Liver (tissue), 9 donors: Measurements from ENCODE around the gene MGAT3. TPM values are rescaled to one million over a fixed set of nuclear protein-coding genes. Genes with fewer than 3 reads are reported as not detected.

ENCODE experiments used
- DNase-seq: peaks from one replicate; pipeline ENCODE4 v3.0.0-alpha.2; 2017; ENCODE audit warnings: low spot score
- H3K27ac ChIP-seq, 2 donors: one replicate each; pipeline ENCODE4 v1.7.0; 2013; ENCODE audit warnings: inconsistent platforms in 2 of 2, low read length in 2 of 2, control low read depth in 1 of 2, low read depth in 1 of 2, mild to moderate bottlenecking in 1 of 2
- H3K27me3 ChIP-seq, 4 donors: one replicate each; pipeline versions ENCODE4 v1.6.1 to v1.7.0; 2013; ENCODE audit warnings: low read length in 3 of 4, inconsistent platforms in 1 of 4, mild to moderate bottlenecking in 1 of 4, moderate library complexity in 1 of 4; ENCODE audit not compliant: control insufficient read depth in 4 of 4, insufficient read depth in 4 of 4
- H3K36me3 ChIP-seq, 4 donors: one replicate each; pipeline versions ENCODE4 v1.6.1 to v1.7.0; 2013; ENCODE audit warnings: low read length in 3 of 4, mild to moderate bottlenecking in 3 of 4, low read depth in 1 of 4, moderate library complexity in 1 of 4; ENCODE audit not compliant: control insufficient read depth in 4 of 4, insufficient read depth in 3 of 4
- H3K4me1 ChIP-seq, 4 donors: one replicate each; pipeline versions ENCODE4 v1.6.1 to v1.7.0; 2013; ENCODE audit warnings: low read length in 3 of 4, mild to moderate bottlenecking in 3 of 4, moderate library complexity in 1 of 4; ENCODE audit not compliant: control insufficient read depth in 4 of 4, insufficient read depth in 4 of 4
- H3K4me3 ChIP-seq, 3 donors: one replicate each; pipeline versions ENCODE4 v1.6.1 to v1.7.0; 2013; ENCODE audit warnings: low read length in 3 of 3, control low read depth in 1 of 3, low read depth in 1 of 3, mild to moderate bottlenecking in 1 of 3
- H3K9ac ChIP-seq, 2 donors: one replicate each; pipeline ENCODE4 v1.7.0; 2013; ENCODE audit warnings: low read length in 2 of 2, mild to moderate bottlenecking in 2 of 2, moderate library complexity in 2 of 2, control low read depth in 1 of 2, low read depth in 1 of 2
- H3K9me3 ChIP-seq, 4 donors: one replicate each; pipeline versions ENCODE4 v1.6.1 to v1.7.0; 2013; ENCODE audit warnings: low read length in 3 of 4; ENCODE audit not compliant: control insufficient read depth in 4 of 4
- EGR1 ChIP-seq, 2 donors: IDR thresholded peaks; 2 replicates each; pipeline ENCODE4 v1.6.1; 2016 to 2018; ENCODE audit warnings: antibody characterized with exemption in 2 of 2, low read depth in 2 of 2
- FOXA1 ChIP-seq: IDR thresholded peaks from 2 replicates; pipeline ENCODE4 v1.6.1; 2016; ENCODE audit warnings: antibody characterized with exemption
- FOXA2 ChIP-seq: IDR thresholded peaks from 2 replicates; pipeline ENCODE4 v1.6.1; 2016; ENCODE audit warnings: antibody characterized with exemption
- GABPA ChIP-seq, 2 donors: IDR thresholded peaks in 1 of 2; conservative IDR thresholded peaks in 1 of 2; 2 replicates each; pipeline ENCODE4 v1.6.1; 2016; ENCODE audit warnings: antibody characterized with exemption in 2 of 2, mild to moderate bottlenecking in 1 of 2, moderate library complexity in 1 of 2
- HNF4A ChIP-seq, 2 donors: conservative IDR thresholded peaks; 2 replicates each; pipeline ENCODE4 v1.6.1; 2016; ENCODE audit warnings: antibody characterized with exemption in 2 of 2, mild to moderate bottlenecking in 2 of 2
- HNF4G ChIP-seq: IDR thresholded peaks from 2 replicates; pipeline ENCODE4 v1.6.1; 2016; ENCODE audit warnings: antibody characterized with exemption
- JUND ChIP-seq, 2 donors: IDR thresholded peaks; 2 replicates each; pipeline ENCODE4 v1.6.1; 2016; ENCODE audit warnings: antibody characterized with exemption in 2 of 2
- NR2F2 ChIP-seq: IDR thresholded peaks from 2 replicates; pipeline ENCODE4 v1.6.1; 2016; ENCODE audit warnings: antibody characterized with exemption
- RAD21 ChIP-seq, 2 donors: IDR thresholded peaks; 2 replicates each; pipeline ENCODE4 v1.6.1; 2016; ENCODE audit warnings: antibody characterized with exemption in 2 of 2, mild to moderate bottlenecking in 2 of 2
- RXRA ChIP-seq, 2 donors: IDR thresholded peaks; 2 replicates each; pipeline ENCODE4 v1.6.1; 2017 to 2018; ENCODE audit warnings: antibody characterized with exemption in 2 of 2, mild to moderate bottlenecking in 1 of 2
- TAF1 ChIP-seq: conservative IDR thresholded peaks from 2 replicates; pipeline ENCODE4 v1.6.1; 2016; ENCODE audit warnings: antibody characterized with exemption, mild to moderate bottlenecking
- YY1 ChIP-seq: IDR thresholded peaks from 2 replicates; pipeline ENCODE4 v1.6.1; 2016; ENCODE audit warnings: antibody characterized with exemption, mild to moderate bottlenecking
- WGBS: extraction: QIAGEN DNeasy Blood & Tissue Kit; methylation state at CpG from one replicate; pipeline ENCODE4 v1.1.7; 2013; 5-methylcytosine and 5-hydroxymethylcytosine counted together
- polyA plus RNA-seq, 2 donors: library from polyadenylated mRNA; stranded (reverse) in 1 of 2; unstranded in 1 of 2; fragments of 200-250 nt in 1 of 2; fragments of >200 nt in 1 of 2; fragmentation: Nextera tagmentation in 1 of 2; extraction: Ambion mirVana in 1 of 2; gene quantifications; one replicate each; pipeline versions ENCODE4 v1.2.1 to v1.2.3, GENCODE V29; 2013 to 2015
- total RNA-seq, 2 donors: library from RNA; depleted of rRNA; stranded (reverse); fragments of >200 nt; gene quantifications; one replicate each; pipeline ENCODE4 v1.2.3, GENCODE V29; 2014
- TF ChIP-seq, protein P1 (sequence below): IDR thresholded peaks from 2 replicates; pipeline ENCODE4 v1.6.1; 2016; ENCODE audit warnings: antibody characterized with exemption
- TF ChIP-seq, protein P2 (sequence below): IDR thresholded peaks from 2 replicates; pipeline ENCODE4 v1.6.1; 2016; ENCODE audit warnings: antibody characterized with exemption
- TF ChIP-seq, protein P3 (sequence below): IDR thresholded peaks from 2 replicates; pipeline ENCODE4 v1.6.1; 2016; ENCODE audit warnings: antibody characterized with exemption
- TF ChIP-seq, protein P4 (sequence below): IDR thresholded peaks from 2 replicates; pipeline ENCODE4 v1.6.1; 2016; ENCODE audit warnings: antibody characterized with exemption, mild to moderate bottlenecking
- TF ChIP-seq, protein P5 (sequence below): fragments of 150-350 bp; IDR thresholded peaks from 2 replicates; pipeline ENCODE4 v1.5.1; 2017; ENCODE audit warnings: improper control_type of control experiment, low read depth, low read length; ENCODE audit not compliant: missing input control
- donor health status: healthy.
- donor health status: healthy.
- donor health status: healthy.
- donor health status: healthy.
- donor health status: healthy.

MGAT3 gene
- total and polyA plus RNA-seq, 4 donors, result 0.03 to 7.6 (median 0.10) TPM

DNA sequence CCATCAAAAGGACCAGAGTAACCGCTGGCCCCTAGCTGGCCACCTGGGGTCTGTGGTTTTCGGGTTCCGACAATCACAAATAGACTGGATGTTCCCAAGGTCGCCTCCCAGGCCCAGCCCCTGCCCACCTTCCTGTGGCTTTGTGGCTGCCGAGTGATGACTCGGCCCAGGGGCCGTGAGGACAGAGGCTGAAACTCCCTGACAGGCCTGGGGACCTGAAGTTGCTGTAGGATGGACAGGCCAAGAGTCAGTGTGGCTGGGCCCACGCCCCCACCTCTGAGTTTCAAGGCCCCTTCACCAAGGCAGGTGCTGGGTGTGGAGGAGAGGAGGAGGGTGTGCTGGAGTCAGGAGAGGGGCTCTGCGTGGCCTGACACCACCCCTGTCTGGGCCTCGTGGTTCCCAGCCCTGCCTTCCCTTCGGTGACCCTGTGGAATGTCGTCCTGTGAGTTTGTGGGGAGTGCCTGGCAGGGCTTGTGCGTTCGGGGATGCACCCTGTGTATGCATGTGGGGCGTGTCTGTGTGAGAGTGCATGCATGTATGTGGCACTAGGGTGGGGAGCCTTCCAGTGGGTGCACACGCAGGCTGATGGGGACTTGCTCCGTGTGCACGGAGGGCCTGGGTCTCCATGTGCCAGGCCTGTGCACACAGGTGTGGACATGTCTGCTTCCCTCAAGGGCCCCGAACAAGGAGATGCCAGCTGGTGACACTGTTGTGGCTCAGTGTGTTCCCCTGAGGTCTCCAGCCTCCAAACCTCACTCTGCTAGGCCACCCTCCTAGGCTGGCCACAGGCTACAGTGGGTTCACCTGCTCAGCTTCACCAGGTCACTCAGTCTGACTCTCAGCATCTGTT lies 8.4 kb upstream of the MGAT3 start:
- Histone ChIP-seq H3K4me1 (no peaks in the 10 kb centered on the region), H3K27me3 (no peaks in the 10 kb centered on the region), H3K27ac (no peak overlapping the region), H3K9me3 (no peaks in the 10 kb centered on the region), H3K4me3 (no peak overlapping the region), H3K9ac (no peak overlapping the region), H3K36me3 (no peaks in the 10 kb centered on the region)
- WGBS, result 82% methylated on average over 19 of the region's 19 CpGs
- TF ChIP-seq RAD21 (IDR thresholded peaks at IDR 0.05) (no peak), GABPA (IDR thresholded peaks at IDR 0.05 in 1 of 2, conservative IDR thresholded peaks at IDR 0.05 in 1 of 2) (no peak), YY1 (no peak), NR2F2 (no peak), HNF4G (no peak), RXRA (IDR thresholded peaks at IDR 0.05) (no peak), FOXA2 (no peak), EGR1 (IDR thresholded peaks at IDR 0.05; ENCODE audit: low read depth in 2 of 2) (no peak), FOXA1 (no peak)
- TF ChIP-seq, protein P1, sequence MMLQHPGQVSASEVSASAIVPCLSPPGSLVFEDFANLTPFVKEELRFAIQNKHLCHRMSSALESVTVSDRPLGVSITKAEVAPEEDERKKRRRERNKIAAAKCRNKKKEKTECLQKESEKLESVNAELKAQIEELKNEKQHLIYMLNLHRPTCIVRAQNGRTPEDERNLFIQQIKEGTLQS, result no peak
- TF ChIP-seq, protein P2, sequence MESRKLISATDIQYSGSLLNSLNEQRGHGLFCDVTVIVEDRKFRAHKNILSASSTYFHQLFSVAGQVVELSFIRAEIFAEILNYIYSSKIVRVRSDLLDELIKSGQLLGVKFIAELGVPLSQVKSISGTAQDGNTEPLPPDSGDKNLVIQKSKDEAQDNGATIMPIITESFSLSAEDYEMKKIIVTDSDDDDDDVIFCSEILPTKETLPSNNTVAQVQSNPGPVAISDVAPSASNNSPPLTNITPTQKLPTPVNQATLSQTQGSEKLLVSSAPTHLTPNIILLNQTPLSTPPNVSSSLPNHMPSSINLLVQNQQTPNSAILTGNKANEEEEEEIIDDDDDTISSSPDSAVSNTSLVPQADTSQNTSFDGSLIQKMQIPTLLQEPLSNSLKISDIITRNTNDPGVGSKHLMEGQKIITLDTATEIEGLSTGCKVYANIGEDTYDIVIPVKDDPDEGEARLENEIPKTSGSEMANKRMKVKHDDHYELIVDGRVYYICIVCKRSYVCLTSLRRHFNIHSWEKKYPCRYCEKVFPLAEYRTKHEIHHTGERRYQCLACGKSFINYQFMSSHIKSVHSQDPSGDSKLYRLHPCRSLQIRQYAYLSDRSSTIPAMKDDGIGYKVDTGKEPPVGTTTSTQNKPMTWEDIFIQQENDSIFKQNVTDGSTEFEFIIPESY, result no peak
- TF ChIP-seq, protein P3, sequence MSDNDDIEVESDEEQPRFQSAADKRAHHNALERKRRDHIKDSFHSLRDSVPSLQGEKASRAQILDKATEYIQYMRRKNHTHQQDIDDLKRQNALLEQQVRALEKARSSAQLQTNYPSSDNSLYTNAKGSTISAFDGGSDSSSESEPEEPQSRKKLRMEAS, result no peak
- DNase-seq, result no peak

DNA sequence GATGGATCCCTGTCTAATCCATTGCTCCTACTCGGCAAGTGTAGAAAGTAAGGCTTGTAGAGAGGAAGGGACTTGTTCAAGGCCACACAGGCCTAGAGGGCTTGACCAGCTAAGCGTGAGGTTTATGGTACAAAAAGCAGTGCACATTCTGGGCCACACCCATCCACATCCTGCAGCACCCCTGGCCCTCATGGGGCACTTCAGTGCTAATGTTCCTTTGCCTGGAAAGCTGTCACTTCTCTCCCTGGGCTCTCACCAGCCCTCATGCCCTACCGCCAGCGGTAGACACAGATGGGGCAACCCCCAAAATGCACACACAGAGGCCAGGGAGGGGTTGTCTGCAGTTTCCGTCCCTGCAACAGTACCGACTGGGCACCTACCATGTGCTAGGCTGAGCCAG lies 7.1 kb upstream of the MGAT3 start:
- H3K27me3 ChIP-seq, result no peaks in the 10 kb centered on the region
- H3K27ac ChIP-seq, result no peak overlapping the region
- H3K4me3 ChIP-seq, result no peak overlapping the region
- TF ChIP-seq HNF4A (conservative IDR thresholded peaks at IDR 0.05) (no peak), FOXA2 (no peak), RXRA (IDR thresholded peaks at IDR 0.05) (no peak), RAD21 (IDR thresholded peaks at IDR 0.05) (no peak), JUND (IDR thresholded peaks at IDR 0.05) (no peak), EGR1 (IDR thresholded peaks at IDR 0.05; ENCODE audit: low read depth in 2 of 2) (no peak), YY1 (no peak), TAF1 (no peak), HNF4G (no peak)
- TF ChIP-seq, protein P4, sequence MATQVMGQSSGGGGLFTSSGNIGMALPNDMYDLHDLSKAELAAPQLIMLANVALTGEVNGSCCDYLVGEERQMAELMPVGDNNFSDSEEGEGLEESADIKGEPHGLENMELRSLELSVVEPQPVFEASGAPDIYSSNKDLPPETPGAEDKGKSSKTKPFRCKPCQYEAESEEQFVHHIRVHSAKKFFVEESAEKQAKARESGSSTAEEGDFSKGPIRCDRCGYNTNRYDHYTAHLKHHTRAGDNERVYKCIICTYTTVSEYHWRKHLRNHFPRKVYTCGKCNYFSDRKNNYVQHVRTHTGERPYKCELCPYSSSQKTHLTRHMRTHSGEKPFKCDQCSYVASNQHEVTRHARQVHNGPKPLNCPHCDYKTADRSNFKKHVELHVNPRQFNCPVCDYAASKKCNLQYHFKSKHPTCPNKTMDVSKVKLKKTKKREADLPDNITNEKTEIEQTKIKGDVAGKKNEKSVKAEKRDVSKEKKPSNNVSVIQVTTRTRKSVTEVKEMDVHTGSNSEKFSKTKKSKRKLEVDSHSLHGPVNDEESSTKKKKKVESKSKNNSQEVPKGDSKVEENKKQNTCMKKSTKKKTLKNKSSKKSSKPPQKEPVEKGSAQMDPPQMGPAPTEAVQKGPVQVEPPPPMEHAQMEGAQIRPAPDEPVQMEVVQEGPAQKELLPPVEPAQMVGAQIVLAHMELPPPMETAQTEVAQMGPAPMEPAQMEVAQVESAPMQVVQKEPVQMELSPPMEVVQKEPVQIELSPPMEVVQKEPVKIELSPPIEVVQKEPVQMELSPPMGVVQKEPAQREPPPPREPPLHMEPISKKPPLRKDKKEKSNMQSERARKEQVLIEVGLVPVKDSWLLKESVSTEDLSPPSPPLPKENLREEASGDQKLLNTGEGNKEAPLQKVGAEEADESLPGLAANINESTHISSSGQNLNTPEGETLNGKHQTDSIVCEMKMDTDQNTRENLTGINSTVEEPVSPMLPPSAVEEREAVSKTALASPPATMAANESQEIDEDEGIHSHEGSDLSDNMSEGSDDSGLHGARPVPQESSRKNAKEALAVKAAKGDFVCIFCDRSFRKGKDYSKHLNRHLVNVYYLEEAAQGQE, result no peak
- TF ChIP-seq, protein P2, result no peak
- TF ChIP-seq, protein P3, result no peak
- TF ChIP-seq, protein P1, result no peak
- TF ChIP-seq, protein P5, sequence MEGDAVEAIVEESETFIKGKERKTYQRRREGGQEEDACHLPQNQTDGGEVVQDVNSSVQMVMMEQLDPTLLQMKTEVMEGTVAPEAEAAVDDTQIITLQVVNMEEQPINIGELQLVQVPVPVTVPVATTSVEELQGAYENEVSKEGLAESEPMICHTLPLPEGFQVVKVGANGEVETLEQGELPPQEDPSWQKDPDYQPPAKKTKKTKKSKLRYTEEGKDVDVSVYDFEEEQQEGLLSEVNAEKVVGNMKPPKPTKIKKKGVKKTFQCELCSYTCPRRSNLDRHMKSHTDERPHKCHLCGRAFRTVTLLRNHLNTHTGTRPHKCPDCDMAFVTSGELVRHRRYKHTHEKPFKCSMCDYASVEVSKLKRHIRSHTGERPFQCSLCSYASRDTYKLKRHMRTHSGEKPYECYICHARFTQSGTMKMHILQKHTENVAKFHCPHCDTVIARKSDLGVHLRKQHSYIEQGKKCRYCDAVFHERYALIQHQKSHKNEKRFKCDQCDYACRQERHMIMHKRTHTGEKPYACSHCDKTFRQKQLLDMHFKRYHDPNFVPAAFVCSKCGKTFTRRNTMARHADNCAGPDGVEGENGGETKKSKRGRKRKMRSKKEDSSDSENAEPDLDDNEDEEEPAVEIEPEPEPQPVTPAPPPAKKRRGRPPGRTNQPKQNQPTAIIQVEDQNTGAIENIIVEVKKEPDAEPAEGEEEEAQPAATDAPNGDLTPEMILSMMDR, result no peak
- H3K36me3 ChIP-seq, result no peaks in the 10 kb centered on the region
- H3K9ac ChIP-seq, result no peak overlapping the region
- no peaks in the 10 kb centered on the region for H3K4me1 ChIP-seq
- WGBS, result 86% methylated on average over 6 of the region's 6 CpGs
- H3K9me3 ChIP-seq, result no peaks in the 10 kb centered on the region
- no peak for DNase-seq
